Measurements from ENCODE around the gene HMG20A. TPM values are rescaled to one million over a fixed set of nuclear protein-coding genes. Genes with fewer than 3 reads are reported as not detected.

Gene HMG20A
- total and polyA plus RNA-seq, 2 experiments from 2014 or later = 17.8 to 57.8 TPM

GRCh38 chr15:77466521-77466920 lies 45.8 kb downstream of the HMG20A start (continued):
- TF ChIP-seq CTCF (conservative IDR thresholded peaks at IDR 0.05; ENCODE audit: low read depth in 2 of 2) (no peak), CREB1 (CRISPR knock-in tag; IDR thresholded peaks at IDR 0.05; ENCODE audit: low read depth) (no peak), ZNF114 (CRISPR knock-in tag; IDR thresholded peaks at IDR 0.05) (no peak), JUNB (IDR thresholded peaks at IDR 0.05; ENCODE audit: unreplicated experiment) (no peak), ZNF331 (CRISPR knock-in tag; IDR thresholded peaks at IDR 0.05; ENCODE audit: low read depth) (no peak), EZH2phosphoT487 (IDR thresholded peaks at IDR 0.05; ENCODE audit: unreplicated experiment) (no peak)

- 0 out of 2 replicates have a peak, but pooled peaks cover 5% of the 10 kb centered on the region for H3F3A ChIP-seq (replicated peaks; ENCODE audit: low read depth)
- peaks cover 29% of the 10 kb centered on the region for H3K4me1 ChIP-seq (ENCODE audit: insufficient read depth)
- H4K20me1 ChIP-seq (replicated peaks; ENCODE audit: insufficient read depth) = no peaks in the 10 kb centered on the region
- peak overlapping the region; percentile 52 for H3K4me2 ChIP-seq
- H3K79me2 ChIP-seq (replicated peaks; ENCODE audit: insufficient read depth) = no peaks in the 10 kb centered on the region
- H3K27ac Mint-ChIP-seq = peak overlapping the region; percentile 63
- H3K27ac ChIP-seq (ENCODE audit: low read depth) = peak overlapping the region; percentile 10; the same call in 1 of the 2 replicates
- ATAC-seq (peak; percentile 30; the same call in 1 of the 3 replicates), DNase-seq (ENCODE audit: low spot score) (no peak)
- peak overlapping the region; percentile 13; the same call in 1 of the 3 replicates for H3K4me3 Mint-ChIP-seq
- H2AFZ ChIP-seq = no peak overlapping the region
- no peaks in the 10 kb centered on the region for H3K27me3 Mint-ChIP-seq (ENCODE audit: insufficient read depth, low read depth, poor library complexity)
- peaks cover 26% of the 10 kb centered on the region for H3K4me1 Mint-ChIP-seq
- no peaks in the 10 kb centered on the region; the same call in 2 of the 3 replicates for H3K9me3 Mint-ChIP-seq
- H3K27me3 ChIP-seq (ENCODE audit: insufficient read depth) = no peaks in the 10 kb centered on the region
- peaks cover 32% of the 10 kb centered on the region; the same call in 2 of the 3 replicates for H3K36me3 Mint-ChIP-seq (ENCODE audit: low read depth)
- H3K9me2 ChIP-seq (ENCODE audit: insufficient read depth) = no peaks in the 10 kb centered on the region
- H3K4me3 ChIP-seq = no peak overlapping the region
- H3K36me3 ChIP-seq (ENCODE audit: insufficient read depth) = peaks cover 5% of the 10 kb centered on the region; the same call in 1 of the 2 replicates
- TF ChIP-seq ZNF114 (CRISPR knock-in tag; IDR thresholded peaks at IDR 0.05) (no peak), CREB1 (CRISPR knock-in tag; IDR thresholded peaks at IDR 0.05; ENCODE audit: low read depth) (no peak), STAT1 (IDR thresholded peaks at IDR 0.05; ENCODE audit: unreplicated experiment) (no peak), ZNF462 (CRISPR knock-in tag; IDR thresholded peaks at IDR 0.05) (no peak), REST (IDR thresholded peaks at IDR 0.05; ENCODE audit: unreplicated experiment) (no peak), EZH2 (IDR thresholded peaks at IDR 0.05; ENCODE audit: low read depth, unreplicated experiment) (no peak), ETS1 (IDR thresholded peaks at IDR 0.05) (no peak), JUNB (IDR thresholded peaks at IDR 0.05; ENCODE audit: unreplicated experiment) (no peak)
These were observed 48.2 kb downstream of the HMG20A start for GRCh38 chr15:77468896-77469295.

Data from GM23338 (cell line).